ENCODE measurements around the gene ZNHIT1.

Gene ZNHIT1

DNA sequence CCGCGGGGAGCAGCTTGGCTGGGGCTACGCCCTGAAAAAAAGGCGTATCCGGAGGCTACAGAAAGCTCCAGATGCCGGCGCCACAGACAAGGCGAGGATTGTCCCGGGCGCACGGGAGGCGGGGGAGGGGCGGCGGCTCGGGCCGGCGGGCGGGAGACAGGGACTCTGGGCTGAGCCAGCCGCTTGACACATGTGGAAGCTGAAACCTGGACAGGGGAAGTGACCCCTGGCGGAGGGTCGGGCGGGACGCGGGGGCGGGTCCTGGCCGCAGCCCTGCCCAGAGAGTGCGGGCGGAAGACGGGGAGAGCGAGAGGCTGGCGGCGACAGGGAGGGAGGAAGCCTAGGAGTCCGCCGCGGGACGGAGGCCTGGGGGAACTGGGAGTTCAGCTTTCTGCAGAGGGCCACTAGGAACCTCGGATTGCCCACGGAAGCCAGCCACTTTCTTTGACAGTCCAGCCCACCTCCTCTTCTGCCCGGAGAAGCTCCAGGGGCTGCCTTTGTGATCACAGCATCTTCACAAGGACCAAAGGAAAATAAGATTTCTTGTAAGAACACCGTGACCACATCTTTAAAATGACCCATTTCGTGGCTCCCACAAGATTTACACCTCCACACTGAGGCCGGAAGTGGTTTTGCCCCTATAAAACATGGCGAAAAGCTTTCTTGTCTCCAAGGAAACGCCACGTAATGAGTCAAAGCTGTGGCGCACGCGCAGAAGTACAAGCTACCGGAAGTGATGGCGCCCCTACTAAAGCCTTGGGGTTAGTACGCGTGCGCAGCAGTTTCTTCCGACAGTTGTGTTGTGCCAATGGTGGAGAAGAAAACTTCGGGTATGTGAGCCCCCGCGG, at the start of gene ZNHIT1, which contains the start of gene PLOD3:
Gene ZNHIT1 (plus strand): TSS at position 778 of the 848 bp plus-strand sequence. CDS start 31 bp downstream, at position 809.
Gene PLOD3 (minus strand): TSS at position 194 of the 848 bp plus-strand sequence. CDS start 307 bp downstream, outside the sequence.
- peak; percentile 96 for DNase-seq (ENCODE audit: low read depth, low spot score)

DNA sequence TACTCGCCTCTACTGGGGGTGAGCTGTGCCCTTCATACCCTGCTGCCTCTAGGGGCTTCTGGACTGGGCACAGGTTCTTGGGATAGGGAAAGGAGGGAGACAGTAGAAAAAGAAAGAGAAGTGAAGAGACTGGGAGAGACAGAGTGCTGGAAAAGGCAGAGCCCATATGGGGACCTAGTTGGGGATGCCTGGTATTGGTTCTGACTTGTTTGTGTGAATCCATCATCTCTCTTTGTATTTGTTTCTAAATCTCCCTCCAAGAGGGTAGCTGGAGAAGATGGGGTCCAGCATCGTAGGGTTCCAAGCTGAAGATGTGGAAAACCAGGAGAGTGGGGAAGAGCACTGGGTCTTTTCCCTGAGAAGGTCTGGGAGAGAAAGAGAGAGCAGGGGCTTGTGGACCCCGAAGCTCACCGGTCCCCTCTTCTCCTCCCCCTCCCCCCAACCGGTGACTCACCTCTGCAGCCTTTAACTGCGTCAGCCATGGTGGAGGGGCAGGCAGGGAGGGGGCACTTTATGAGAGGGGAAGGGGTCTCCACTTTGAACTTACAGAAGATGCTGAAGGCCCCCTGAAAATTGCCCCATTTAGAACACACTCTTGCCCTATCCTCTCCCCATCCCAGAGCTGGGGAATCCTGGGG, 49.4 kb upstream of the ZNHIT1 start:
- DNase-seq (ENCODE audit: low read depth, low spot score), result no peak

DNA sequence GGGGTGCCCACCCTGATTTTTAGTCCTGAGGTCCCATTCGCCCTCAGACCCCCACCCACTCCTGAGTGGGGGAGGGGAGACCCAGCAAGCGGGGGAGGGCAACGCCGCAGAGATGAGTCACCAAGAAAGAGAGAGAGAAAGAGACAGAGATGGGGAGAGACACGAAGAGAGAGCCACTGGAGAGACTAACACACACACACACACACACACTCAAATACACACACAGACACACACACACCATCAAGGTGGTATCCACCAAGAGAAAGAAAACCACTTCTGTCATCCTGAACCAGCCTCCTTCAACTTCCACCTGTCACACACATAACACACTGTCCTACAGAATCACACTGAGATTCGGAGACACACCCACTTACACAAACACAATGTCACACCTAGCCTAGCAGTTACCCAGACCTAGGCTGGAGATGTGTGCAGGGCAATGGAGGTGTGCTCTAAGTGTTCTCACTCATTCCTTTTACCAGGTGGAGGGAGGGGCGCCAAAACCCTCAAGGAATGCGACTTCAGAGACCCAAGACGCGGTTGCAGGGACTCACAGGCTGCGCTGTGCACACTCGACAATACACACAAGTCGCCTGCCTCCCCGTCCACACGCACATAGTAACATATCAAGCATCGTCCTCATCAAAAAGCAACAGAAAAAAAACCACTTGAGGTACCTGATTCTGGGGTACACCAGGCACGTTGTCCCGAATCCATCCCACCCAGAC, 48.7 kb upstream of the ZNHIT1 start:
- DNase-seq (ENCODE audit: low read depth, low spot score), result no peak

DNA sequence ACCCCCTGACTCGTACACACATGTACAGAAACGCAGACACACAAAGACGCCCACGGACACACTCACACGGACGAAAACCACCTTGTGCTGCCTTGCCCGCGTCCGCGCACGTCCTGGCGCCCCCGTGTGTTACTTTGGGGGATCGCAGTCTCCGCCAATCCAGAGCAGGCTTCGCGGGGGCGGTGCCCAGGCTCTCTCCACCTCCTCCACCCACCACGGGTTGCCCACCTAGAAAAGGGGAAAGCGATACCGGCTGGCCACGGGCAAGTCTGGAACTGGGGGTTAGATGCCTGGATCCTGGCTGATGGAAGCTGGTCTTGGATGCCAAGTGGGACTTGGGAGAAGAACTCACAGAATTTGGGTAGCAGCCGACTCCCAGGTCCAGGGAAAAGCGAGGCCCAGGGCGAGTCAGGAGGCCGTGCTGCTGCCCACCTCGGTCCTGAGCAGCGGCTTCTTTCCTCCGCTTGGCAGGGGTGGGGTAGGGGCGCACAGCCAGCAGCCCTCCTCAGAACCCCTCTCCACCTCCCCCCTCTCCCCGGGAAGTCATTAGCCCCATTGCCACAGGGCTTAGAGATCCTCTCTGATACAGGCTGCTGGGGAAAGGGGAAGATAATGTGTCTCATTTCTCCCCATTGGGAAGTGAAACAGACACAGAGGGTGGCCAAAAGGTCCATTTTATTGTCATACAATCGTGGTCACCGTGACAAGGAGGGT, 48.0 kb upstream of the ZNHIT1 start:
- peak; percentile 60 for DNase-seq (ENCODE audit: low read depth, low spot score)

DNA sequence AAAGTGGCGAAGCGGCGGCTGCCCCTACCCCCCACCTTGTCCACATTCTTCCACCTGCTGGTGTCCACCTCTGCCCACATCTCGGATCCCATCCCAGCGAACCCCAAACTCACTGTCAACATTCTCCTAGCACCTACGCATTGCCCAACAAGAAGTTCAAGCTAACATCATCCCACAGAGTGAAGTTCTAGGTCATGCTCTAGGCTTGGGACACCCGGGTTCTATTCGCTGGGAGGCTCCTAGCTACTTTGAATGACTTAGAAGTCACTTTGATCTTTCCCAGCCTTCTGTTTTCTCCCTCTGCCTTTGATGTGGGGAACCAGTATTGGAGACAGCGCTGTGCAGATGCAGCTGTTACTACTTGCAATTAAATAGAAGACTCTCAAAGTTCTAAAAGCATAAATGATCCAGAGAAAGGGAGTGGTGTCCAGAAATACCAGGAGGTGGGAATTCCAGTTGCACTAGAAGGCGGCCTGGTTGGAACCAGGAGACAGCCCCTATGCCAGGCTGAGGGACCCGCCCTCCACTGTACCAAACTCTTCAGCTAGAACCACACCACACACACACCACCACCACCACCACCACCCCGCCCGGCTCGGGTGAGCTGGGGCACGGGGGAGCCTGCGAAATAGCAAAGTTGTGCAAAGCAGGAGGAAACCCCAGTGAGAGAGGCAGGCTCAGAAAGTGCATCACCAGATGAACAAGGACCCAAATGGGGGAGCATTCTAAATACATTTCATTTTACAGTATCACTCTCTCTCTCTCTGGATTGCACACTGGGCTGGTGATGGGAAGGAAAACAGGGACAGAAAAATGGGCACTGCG, 47.1 kb upstream of the ZNHIT1 start:
- DNase-seq (ENCODE audit: low read depth, low spot score), result no peak

DNA sequence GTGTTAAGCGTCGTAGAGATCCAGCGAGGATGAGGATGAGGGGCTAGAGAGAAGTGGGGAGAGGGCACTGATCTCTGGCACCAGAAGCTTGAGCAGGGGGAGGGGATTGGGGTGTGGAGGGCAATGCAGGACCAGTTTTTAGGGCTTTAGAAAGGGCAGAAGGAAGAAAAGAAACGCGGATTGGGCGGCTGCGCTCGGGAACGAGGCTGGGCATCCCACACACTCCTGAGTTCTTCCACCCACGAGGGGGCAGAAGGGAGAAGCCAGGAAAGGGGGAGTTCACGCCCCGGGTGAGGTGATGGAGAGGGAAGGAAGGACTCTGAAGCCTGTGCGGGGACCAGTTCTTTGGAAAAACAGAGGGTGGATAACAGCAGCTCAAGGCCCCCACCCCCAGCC, 46.5 kb upstream of the ZNHIT1 start:
- no peak for DNase-seq (ENCODE audit: low read depth, low spot score)

DNA sequence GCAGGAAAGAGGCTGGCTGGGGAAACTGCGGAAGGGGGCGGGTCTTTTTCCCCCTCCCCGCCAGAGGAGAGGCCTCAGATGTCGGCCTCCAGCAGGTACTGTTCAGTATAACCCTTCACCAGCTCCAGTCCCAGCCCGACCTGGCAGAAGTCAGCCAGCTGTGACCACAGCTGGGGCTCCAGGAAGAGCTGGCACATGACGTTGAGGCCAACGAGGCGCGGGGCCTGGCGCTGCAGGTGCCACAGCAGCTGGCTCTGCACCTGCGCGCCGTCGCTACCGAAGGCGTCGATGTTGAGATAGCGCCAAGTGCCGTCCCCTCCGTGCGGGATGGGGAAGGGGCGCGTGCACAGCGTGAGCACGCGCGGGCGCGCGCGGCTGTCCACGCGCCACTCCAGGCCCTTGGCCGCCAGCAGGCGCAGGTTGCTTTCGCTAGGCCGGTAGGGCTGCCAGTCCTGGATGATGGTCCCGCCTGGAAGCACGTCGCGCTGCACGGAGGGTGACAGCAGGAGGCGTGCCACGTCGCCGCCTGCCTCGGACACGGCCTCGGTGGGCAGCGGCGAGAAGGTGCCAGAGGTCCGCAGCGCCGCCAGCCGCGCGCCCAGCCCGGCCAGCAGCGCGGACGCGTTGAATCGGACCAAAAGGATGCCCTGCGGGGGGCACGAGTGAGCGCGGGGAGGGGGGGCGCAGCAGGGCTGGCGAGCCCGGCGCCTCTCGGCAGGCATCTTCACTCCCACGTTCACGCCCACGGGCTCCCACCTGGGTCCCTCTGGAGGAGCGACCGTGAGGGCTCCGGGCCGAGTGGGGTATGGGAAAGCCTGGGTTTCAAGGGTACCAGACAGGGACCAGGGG, 45.7 kb upstream of the ZNHIT1 start:
- no peak for DNase-seq (ENCODE audit: low read depth, low spot score)

DNA sequence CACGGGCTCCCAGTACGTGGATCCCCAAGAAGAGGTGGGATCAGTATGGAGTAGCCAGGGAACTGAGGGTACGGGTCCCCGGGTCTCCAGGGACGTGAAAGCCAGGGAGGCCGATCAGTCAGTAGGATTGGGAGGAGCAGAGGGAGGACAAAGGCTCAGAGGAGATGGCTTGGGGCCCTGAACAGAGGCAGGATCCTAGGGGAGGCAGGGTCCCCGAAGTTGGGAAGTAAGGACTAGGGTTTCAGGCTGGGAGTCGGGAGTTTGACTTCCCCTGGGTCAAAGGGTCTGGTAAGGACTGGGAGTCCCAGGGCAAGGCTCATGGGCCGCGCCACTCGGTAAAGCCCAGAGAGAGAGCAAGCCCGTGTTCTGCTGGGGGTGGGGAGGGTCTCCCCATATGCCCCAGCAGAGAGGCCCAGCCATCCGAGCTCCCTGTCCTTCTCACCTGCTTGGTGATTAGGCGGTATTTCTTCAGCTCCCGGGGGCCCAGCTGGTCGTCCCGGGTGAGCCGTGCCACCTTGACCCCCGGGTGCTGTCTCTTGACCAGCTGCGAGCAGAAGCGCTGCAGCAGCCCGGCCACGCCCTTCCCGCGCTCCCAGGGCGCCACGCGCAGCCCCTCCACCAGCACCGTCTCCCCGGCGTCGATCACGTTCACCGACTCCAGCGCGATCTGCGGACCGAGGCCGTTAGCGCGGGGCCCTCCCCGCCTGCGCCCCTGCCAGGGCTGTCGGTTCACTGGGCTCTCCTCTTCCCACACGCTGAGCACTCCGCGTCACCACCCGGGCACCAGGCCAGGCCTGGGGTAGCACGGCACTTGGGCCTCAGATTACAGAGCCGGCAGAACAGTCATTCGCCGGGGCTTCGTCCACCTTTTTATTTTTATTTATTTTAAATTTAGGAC, 44.9 kb upstream of the ZNHIT1 start:
- no peak for DNase-seq (ENCODE audit: low read depth, low spot score)

DNA sequence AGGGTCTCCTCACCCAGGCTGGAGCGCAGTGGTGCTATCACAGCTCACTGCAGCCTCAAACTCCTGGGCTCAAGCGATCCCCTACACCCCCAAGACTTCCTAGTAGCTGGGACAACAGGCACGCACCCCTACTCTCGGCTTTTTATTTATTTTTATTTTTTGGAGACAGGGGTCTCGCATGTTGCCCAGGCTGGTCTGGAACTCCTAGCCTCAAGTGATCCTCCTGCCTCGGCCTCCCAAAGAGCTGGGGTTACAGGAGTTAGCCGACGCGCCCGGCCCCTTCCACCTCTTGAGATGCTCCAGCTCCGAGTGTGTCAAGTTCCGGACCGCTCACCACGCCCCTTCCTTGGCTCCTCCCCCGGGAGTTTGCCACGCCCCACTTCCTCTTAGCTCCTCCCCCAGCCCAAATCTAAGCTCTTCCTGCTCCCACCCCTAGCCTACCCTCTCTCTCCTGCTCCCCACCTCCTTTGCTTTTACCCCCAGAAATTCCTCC, 44.2 kb upstream of the ZNHIT1 start:
- DNase-seq (ENCODE audit: low read depth, low spot score), result no peak

DNA sequence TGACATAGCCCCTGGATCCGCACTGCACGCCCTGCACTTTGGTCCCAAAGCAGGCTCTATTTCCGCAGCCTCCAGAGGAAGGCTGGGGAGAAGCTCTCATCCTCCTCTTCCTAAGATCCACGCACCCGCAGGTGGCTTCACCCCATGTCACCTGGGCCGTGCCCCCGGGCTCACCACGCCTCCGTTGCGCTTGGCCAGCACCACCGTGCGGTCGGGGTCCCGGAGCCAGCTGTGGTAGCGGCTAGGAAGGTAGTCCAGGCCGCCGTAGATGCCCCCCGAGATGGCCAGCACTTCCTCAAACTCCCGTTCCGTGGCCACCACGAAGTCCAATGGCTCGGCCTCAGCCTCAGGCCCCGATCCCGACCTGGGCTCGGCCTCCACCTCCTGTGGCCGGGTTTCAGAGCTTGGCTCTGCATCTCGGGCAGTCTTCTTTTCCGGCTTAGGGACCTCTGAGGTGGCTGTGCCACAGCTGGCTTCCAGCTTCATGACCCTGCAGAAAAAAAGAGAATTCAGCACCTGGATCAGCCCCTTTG, 43.6 kb upstream of the ZNHIT1 start:
- DNase-seq (ENCODE audit: low read depth, low spot score), result no peak

DNA sequence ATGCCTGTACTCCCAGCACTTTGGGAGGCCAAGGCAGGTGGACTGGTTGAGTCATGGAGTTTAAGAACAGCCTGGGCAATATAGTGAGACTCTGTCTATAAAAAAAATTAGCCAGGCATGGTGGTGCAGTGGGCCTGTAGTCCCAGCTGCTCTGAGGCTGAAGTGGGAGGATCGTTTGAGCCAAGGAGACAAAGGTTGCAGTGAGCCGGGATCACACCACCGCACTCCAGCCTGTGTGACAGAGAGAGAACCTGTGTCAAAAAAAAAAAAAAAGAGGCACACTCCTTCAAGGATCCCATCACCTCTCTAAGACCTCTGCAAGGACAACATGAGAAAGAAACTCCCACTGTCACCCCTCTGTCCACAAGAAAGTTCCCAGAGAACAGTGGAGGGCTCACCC, 42.3 kb upstream of the ZNHIT1 start:
- no peak for DNase-seq (ENCODE audit: low read depth, low spot score)

DNA sequence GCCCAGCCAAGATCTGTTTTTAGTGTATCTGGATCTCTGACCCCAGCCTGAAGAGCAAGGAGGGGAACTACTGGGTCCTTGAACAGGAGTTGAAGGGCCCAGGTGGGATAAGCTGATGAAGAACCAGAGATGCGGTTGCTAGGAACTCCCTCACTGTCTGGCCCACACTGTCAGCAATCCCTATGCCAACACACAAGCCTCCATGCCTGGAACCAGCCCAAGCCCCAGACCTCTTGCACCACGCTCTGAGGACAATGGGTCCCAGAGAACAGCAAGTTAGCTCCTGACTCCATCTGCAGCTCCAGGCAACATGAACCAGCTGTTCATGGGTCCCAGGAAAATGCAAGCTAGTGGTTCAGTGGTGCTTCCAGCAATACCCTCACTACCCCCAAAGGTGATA, 40.3 kb upstream of the ZNHIT1 start:
- no peak for DNase-seq (ENCODE audit: low read depth, low spot score)

DNA sequence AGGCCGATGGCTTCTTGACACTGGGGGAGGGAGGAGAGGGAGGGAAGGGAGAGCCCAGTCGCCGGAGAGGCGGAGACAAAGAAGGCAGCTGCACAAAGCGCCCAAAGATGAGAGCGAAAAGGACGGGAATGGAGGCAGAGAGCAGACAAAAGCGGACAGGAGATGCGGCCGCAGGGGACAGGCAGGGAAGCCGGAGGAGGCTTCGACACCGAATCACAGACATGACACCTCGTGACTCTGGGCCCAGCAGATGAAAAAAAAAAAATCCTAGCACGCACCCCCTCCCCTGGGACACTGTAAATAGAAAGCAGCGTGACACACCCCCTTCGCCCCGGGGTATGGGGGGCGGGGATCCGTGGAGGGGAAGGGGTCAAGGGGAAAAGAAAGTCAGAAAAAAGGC, 38.8 kb upstream of the ZNHIT1 start:
- no peak for DNase-seq (ENCODE audit: low read depth, low spot score)

DNA sequence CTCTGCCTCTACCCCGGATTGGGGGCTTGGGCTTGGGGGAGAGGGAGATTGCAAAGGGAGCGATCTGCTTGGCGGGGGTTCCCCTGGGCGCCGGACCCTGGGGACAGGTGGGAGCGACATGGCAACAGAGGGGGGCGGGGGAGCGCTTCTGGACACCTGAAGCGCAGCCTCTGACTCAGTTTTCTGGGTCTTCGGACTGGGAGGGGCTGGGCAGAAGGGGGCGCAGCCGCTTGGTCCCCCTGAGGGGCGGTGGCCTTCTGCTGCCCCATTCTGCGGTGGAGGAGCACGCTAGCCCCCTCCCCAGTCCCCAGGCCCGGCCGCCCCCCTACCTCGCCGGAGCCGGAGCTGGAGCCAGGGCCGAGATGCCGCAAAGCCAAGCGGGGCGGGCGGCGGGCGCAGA, 38.3 kb upstream of the ZNHIT1 start:
- no peak for DNase-seq (ENCODE audit: low read depth, low spot score)

DNA sequence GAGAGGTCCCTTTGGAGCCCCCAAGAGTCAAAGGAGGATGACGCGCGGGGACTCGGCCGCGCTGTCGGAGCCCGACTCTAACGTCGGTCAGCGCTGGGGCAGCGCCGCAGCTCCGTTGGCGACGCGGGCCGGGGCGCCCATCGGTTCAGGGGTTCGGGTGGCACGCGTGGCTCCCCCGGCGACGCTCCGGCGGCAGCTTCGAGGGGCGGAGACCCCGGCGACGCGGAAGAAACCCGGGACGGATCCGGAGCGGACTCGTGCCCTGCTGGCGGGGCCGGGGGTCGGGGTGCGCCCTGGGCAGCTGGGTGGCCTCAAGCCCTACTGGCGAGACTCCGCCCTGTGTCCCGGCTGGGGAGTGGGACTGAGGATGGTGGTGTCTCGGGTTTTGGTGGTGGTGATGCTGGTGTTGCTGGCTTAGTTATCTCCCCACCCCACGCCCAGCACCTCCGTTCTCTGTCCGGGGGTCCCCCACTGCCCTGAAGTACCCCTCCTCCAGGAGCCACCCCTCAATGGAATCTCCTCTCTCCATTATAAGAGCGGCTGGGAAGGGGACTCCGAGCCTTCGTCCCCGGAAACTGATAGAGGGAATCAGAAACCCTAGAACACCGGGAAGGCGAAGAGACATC, 37.7 kb upstream of the ZNHIT1 start, which contains the start of gene NAT16:
Gene NAT16 (minus strand): TSS at position 164 of the 626 bp plus-strand sequence. CDS start 5,486 bp downstream, outside the sequence.
- DNase-seq (ENCODE audit: low read depth, low spot score), result no peak

DNA sequence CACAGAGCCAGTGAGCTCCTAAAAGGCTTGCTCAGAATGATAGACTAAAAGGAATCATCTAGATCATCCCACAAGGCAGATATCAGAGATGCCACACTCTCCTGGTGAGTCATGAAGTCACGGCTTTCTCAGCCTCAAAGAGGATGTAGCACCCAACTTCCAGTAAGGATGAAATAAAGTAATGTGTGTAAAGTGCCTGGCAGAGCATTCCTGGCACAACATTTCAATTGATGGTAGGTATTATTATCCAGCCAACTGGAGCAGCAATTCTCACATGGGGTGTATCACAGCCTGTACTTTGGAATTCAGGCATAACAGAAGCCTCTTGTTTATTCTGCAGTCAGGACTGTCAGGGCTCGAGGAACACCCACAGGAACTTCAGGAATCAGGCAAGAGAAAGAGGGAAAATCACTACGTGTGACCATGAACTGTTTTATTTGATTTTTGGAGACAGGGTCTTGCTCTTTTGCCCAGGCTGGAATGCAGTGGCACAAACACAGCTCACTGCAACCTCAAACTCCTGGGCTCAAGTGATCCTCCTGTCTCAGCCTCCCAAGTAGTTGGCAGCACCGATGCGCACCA, 32.6 kb upstream of the ZNHIT1 start:
- no peak for DNase-seq (ENCODE audit: low read depth, low spot score)

DNA sequence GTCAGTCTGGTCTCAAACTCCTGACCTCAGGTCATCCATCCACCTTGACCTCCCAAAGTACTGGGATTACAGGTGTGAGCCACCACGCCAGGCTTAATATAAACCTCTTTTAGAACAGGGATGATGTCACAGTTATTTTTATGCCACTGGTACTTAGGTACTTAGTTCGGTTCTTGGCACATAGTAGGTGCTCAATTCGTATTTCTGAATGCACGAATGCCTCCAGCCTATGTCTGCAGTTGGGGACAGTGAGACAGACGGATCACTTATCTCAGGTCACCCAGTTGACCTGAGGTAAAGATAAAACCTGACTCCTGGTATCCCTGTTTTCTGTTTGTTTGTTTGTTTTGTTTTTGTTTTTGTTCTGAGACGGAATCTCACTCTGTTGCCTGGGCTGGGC, 31.8 kb upstream of the ZNHIT1 start:
- no peak for DNase-seq (ENCODE audit: low read depth, low spot score)
